Gastrocnemius medialis (tissue), 4 donors: ENCODE data around the gene MYBL2. TPM values are rescaled to one million over a fixed set of nuclear protein-coding genes. Genes with fewer than 3 reads are reported as not detected.

Experiments
- ATAC-seq, 2 donors: fragments of 150-250 bp; one replicate each; pipeline ENCODE4 v1.9.1; 2016
- DNase-seq, 2 donors: peaks; one replicate each; pipeline ENCODE4 v3.0.0-alpha.2; 2019
- H3K27ac ChIP-seq, 4 donors: fragments of 200-600 bp; sonication (generic); 1 replicate in 1 of 4; 2 replicates in 3 of 4; pipeline ENCODE4 v1.5.1; 2016 to 2018; ENCODE audit warnings: mild to moderate bottlenecking in 2 of 4, moderate library complexity in 1 of 4
- H3K27me3 ChIP-seq, 3 donors: fragments of 200-600 bp; sonication (generic) in 2 of 3; 1 replicate in 1 of 3; 2 replicates in 2 of 3; pipeline versions ENCODE4 v1.5.1 to v1.6.0; 2016 to 2019; ENCODE audit warnings: mild to moderate bottlenecking in 1 of 3, moderate library complexity in 1 of 3
- H3K36me3 ChIP-seq, 2 donors: fragments of 200-600 bp; sonication (generic) in 1 of 2; one replicate each; pipeline ENCODE4 v1.5.1; 2017 to 2018
- H3K4me1 ChIP-seq, 2 donors: fragments of 200-600 bp; sonication (generic) in 1 of 2; one replicate each; pipeline ENCODE4 v1.5.1; 2016 to 2017; ENCODE audit warnings: mild to moderate bottlenecking in 2 of 2
- H3K4me3 ChIP-seq, 4 donors: fragments of 200-600 bp; sonication (generic) in 3 of 4; 1 replicate in 1 of 4; 2 replicates in 3 of 4; pipeline ENCODE4 v1.5.1; 2016 to 2019; ENCODE audit warnings: mild to moderate bottlenecking in 2 of 4
- H3K9me3 ChIP-seq, 3 donors: fragments of 200-600 bp; sonication (generic) in 2 of 3; 1 replicate in 1 of 3; 2 replicates in 2 of 3; pipeline ENCODE4 v1.5.1; 2016 to 2019
- CTCF ChIP-seq, 5 experiments: fragments of 450-650 bp in 3 of 5; fragments of 200-600 bp in 2 of 5; sonication (generic) in 2 of 5; IDR thresholded peaks in 4 of 5; conservative IDR thresholded peaks in 1 of 5; 1 replicate in 4 of 5; 2 replicates in 1 of 5; pipeline ENCODE4 v1.5.1; 2016 to 2019; ENCODE audit warnings: antibody characterized with exemption in 5 of 5, mild to moderate bottlenecking in 3 of 5, moderate library complexity in 3 of 5
- POLR2A ChIP-seq, 2 donors: fragments of 450-650 bp; IDR thresholded peaks; one replicate each; pipeline ENCODE4 v1.6.1; 2017; ENCODE audit warnings: antibody characterized with exemption in 2 of 2, mild to moderate bottlenecking in 2 of 2, moderate library complexity in 2 of 2
- in situ Hi-C, 4 donors: fragments of 200-750 bp; cut with MboI; loops; one replicate each; pipeline versions ENCODE4 v1.15.0 to v1.8.0; 2017; ENCODE audit warnings: low sequenced_read_pairs in 4 of 4
- intact Hi-C: fragments of 100-400 bp; cut with DNase I; formaldehyde crosslinking; loops from one replicate; pipeline ENCODE4 v1.15.1; 2023; ENCODE audit warnings: low total_unique reads
- total RNA-seq, 4 donors: library from RNA; depleted of rRNA; stranded (reverse); fragments of >200 nt; gene quantifications; one replicate each; pipeline versions ENCODE4 v1.1.0 to v1.2.3, GENCODE V29; 2016

Gene MYBL2
- total RNA-seq, 4 donors from 2014 or later: 0.55 TPM; not detected in 3

DNA sequence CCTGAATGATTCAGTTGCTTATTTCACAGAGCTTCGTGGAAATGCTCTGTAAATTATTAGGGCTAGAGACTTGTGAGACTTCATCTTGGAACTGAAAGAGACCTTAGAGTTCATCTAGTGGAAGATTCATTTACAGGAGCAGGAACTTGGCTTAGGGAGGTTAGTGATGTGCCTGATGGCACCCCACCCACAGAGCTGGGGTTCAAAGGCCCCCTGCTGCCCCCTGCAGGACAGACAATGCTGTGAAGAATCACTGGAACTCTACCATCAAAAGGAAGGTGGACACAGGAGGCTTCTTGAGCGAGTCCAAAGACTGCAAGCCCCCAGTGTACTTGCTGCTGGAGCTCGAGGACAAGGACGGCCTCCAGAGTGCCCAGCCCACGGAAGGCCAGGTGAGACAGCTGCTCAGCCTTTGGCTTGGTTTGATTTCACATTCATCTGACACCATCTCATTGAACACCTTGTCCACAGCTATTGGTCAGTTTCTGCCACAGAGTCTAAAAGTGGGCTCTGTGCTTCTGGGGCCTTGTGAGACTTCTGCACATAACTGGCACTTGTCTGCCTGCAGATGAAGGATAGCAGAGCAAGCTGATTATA lies 25.1 kb downstream of the MYBL2 start:
- no peaks in the 10 kb centered on the region for H3K9me3 ChIP-seq
- H3K27me3 ChIP-seq: no peaks in the 10 kb centered on the region
- in situ Hi-C loops (no loop called here), intact Hi-C loops (no loop called here)
- DNase-seq (no peak), ATAC-seq (no peak)
- peak in 1 of 5 experiments; percentile 19 for TF ChIP-seq CTCF (IDR thresholded peaks at IDR 0.05 in 4 of 5, conservative IDR thresholded peaks at IDR 0.05 in 1 of 5)
- TF ChIP-seq POLR2A (IDR thresholded peaks at IDR 0.05): no peak
- H3K4me3 ChIP-seq: no peak overlapping the region
- H3K27ac ChIP-seq: no peak overlapping the region
- H3K36me3 ChIP-seq: no peaks in the 10 kb centered on the region
- no peaks in the 10 kb centered on the region for H3K4me1 ChIP-seq

- Histone ChIP-seq H3K27me3 (no peaks in the 10 kb centered on the region), H3K36me3 (no peaks in the 10 kb centered on the region), H3K4me1 (no peaks in the 10 kb centered on the region), H3K9me3 (no peaks in the 10 kb centered on the region), H3K4me3 (no peak overlapping the region), H3K27ac (no peak overlapping the region)
- TF ChIP-seq CTCF (IDR thresholded peaks at IDR 0.05 in 4 of 5, conservative IDR thresholded peaks at IDR 0.05 in 1 of 5): no peak
- TF ChIP-seq POLR2A (IDR thresholded peaks at IDR 0.05): no peak
- intact Hi-C loops: no loop called here
- no peak for DNase-seq
- in situ Hi-C loops: no loop called here
- ATAC-seq: no peak
Measured at GRCh38 chr20:43694763-43695162, 27.8 kb downstream of the MYBL2 start.

GRCh38 chr20:43695571-43695970 lies 28.7 kb downstream of the MYBL2 start:
- DNase-seq (no peak), ATAC-seq (no peak)
- in situ Hi-C loops: no loop called here
- Histone ChIP-seq H3K27me3 (no peaks in the 10 kb centered on the region), H3K9me3 (no peaks in the 10 kb centered on the region), H3K27ac (no peak overlapping the region), H3K36me3 (no peaks in the 10 kb centered on the region), H3K4me1 (no peaks in the 10 kb centered on the region), H3K4me3 (no peak overlapping the region)
- no peak for TF ChIP-seq POLR2A (IDR thresholded peaks at IDR 0.05)
- no peak for TF ChIP-seq CTCF (IDR thresholded peaks at IDR 0.05 in 4 of 5, conservative IDR thresholded peaks at IDR 0.05 in 1 of 5)
- intact Hi-C loops: no loop called here

DNA sequence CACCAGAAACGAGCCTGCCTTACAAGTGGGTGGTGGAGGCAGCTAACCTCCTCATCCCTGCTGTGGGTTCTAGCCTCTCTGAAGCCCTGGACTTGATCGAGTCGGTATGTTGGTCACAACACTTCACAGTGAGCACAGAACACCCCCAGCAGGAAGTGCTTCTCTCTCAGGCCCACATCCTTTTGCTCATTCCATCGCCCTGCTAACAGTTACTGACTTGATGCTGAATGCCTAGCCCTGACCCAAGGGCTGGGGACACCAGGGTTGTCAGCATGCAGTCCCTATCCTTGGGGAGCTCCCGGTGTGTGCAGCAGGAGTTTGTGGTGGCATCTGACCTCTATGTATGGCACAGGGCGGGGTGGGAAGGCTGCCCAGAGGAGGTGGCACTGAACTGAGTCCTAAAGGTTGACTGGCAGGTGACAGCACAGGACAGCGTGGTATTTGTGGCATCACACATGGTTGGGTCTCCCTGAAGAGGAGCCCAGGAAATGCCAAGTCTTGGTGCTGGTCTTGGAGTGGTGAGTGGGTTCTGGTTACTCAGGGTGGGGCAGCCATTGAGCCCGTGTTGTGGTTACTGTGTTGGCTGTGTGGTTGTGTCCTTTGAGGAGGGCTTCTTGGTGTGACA lies 33.1 kb downstream of the MYBL2 start:
- no peak for TF ChIP-seq CTCF (IDR thresholded peaks at IDR 0.05 in 4 of 5, conservative IDR thresholded peaks at IDR 0.05 in 1 of 5)
- TF ChIP-seq POLR2A (IDR thresholded peaks at IDR 0.05): no peak

More for the DNA sequence above, 33.1 kb downstream of the MYBL2 start:
- ATAC-seq (no peak), DNase-seq (no peak)
- no peaks in the 10 kb centered on the region for H3K27me3 ChIP-seq
- in situ Hi-C loops (loop anchor here in 1 of 4 donors (25.0 kb wide), 1 partner anchor 112 kb away; no protein-coding TSS in a partner anchor), intact Hi-C loops (no loop called here)
- H3K27ac ChIP-seq: no peak overlapping the region
- no peaks in the 10 kb centered on the region for H3K9me3 ChIP-seq
- H3K4me1 ChIP-seq: no peaks in the 10 kb centered on the region
- H3K36me3 ChIP-seq: no peaks in the 10 kb centered on the region
- H3K4me3 ChIP-seq: no peak overlapping the region
